ENCODE measurements around the gene PPID.
"Not testable (repeated sequence)": the region's sequence is repeated elsewhere in the genome, so short reads cannot be mapped to it uniquely, and the experiment has no call there.

The PPID gene

DNA sequence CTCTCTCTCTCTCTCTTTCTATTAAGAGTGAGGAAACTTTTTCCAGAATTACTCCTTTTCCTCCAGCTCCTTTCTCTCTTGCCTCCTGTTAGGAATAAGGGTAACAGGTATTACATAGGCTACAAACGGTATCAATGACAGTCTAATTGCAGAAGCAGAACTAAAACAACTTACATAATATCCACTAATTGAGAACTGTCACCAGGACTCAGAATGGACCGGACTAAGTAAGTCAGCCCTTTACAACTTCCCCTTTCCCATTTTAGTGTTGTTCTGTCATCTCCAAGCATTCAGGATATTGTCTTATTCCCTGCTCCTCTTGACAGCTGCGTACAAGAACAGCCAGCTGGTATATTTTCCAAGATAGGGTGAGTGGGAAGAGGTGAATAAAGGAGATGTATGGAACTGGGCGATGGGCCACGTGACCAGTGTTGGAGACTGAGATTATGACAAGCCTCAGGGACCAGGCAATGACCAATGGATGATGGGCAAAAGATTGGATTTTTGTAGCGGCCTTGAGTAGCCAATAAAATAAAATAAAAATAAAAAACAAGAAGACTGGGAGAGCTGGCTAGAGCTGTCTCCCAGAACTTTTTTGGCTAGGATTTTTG, 43.3 kb upstream of the PPID start:
- Histone ChIP-seq H3K9ac (ENCODE audit: low read length) (no peak overlapping the region), H2AFZ (ENCODE audit: low read length) (no peak overlapping the region), H3K27me3 (replicated peaks; ENCODE audit: insufficient read depth, low read length) (no peaks in the 10 kb centered on the region), H4K20me1 (ENCODE audit: insufficient read depth, low read length) (no peaks in the 10 kb centered on the region), H3K4me3 (ENCODE audit: low read length) (no peak overlapping the region), H3K9me2 (replicated peaks; ENCODE audit: insufficient read depth, low read length) (no peaks in the 10 kb centered on the region), H3K4me2 (ENCODE audit: low read depth, low read length) (no peak overlapping the region), H3F3A (ENCODE audit: insufficient read depth, low read length) (peaks cover 8% of the 10 kb centered on the region; the same call in 1 of the 2 replicates), H3K36me3 (replicated peaks; ENCODE audit: insufficient read depth, low read length) (no peaks in the 10 kb centered on the region), H3K79me2 (ENCODE audit: low read length) (peaks cover 23% of the 10 kb centered on the region), H3K4me1 (ENCODE audit: low read length) (no peaks in the 10 kb centered on the region), H3K9me3 (replicated peaks; ENCODE audit: insufficient read depth, low read length) (no peaks in the 10 kb centered on the region), H3K27ac (ENCODE audit: low read length) (no peak overlapping the region)
- no peak for TF ChIP-seq EZH2 (optimal IDR thresholded peaks at IDR 0.05; ENCODE audit: low read depth, low read length)
- TF ChIP-seq, protein P1, sequence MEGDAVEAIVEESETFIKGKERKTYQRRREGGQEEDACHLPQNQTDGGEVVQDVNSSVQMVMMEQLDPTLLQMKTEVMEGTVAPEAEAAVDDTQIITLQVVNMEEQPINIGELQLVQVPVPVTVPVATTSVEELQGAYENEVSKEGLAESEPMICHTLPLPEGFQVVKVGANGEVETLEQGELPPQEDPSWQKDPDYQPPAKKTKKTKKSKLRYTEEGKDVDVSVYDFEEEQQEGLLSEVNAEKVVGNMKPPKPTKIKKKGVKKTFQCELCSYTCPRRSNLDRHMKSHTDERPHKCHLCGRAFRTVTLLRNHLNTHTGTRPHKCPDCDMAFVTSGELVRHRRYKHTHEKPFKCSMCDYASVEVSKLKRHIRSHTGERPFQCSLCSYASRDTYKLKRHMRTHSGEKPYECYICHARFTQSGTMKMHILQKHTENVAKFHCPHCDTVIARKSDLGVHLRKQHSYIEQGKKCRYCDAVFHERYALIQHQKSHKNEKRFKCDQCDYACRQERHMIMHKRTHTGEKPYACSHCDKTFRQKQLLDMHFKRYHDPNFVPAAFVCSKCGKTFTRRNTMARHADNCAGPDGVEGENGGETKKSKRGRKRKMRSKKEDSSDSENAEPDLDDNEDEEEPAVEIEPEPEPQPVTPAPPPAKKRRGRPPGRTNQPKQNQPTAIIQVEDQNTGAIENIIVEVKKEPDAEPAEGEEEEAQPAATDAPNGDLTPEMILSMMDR (IDR thresholded peaks at IDR 0.05; ENCODE audit: low read length), result no peak
- TF ChIP-seq EZH2phosphoT487 (IDR thresholded peaks at IDR 0.05; ENCODE audit: low read length), result no peak
- DNase-seq, result no peak

DNA sequence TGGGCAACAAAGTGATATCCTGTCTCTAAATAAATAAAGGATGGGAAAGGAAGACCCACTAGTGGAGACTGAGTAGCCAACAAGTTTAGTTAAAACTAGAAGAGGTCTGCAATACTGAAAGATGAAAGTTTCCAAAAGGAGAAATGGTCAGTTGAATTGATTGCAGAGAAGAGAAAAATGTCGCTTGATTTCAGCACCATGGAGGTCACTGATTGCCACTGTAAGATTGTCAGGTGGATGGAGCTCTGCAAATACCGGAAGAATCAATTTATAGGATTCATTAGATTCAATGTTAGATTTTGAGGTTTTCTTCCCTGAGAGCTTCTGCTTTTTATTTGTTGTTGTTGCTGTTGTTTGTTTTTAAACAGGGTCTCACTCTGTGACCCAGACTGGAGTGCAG, 40.3 kb upstream of the PPID start:
- Histone ChIP-seq H3K4me1 (ENCODE audit: low read length) (no peaks in the 10 kb centered on the region), H3F3A (ENCODE audit: insufficient read depth, low read length) (peaks cover 8% of the 10 kb centered on the region; the same call in 1 of the 2 replicates), H3K27ac (ENCODE audit: low read length) (no peak overlapping the region), H2AFZ (ENCODE audit: low read length) (no peak overlapping the region), H3K9ac (ENCODE audit: low read length) (no peak overlapping the region), H3K4me3 (ENCODE audit: low read length) (no peak overlapping the region), H4K20me1 (ENCODE audit: insufficient read depth, low read length) (no peaks in the 10 kb centered on the region), H3K27me3 (replicated peaks; ENCODE audit: insufficient read depth, low read length) (no peaks in the 10 kb centered on the region), H3K79me2 (ENCODE audit: low read length) (no peaks in the 10 kb centered on the region), H3K9me2 (replicated peaks; ENCODE audit: insufficient read depth, low read length) (no peaks in the 10 kb centered on the region), H3K36me3 (replicated peaks; ENCODE audit: insufficient read depth, low read length) (no peaks in the 10 kb centered on the region), H3K9me3 (replicated peaks; ENCODE audit: insufficient read depth, low read length) (no peaks in the 10 kb centered on the region), H3K4me2 (ENCODE audit: low read depth, low read length) (no peak overlapping the region)
- no peak for DNase-seq
- TF ChIP-seq, protein P1 (IDR thresholded peaks at IDR 0.05; ENCODE audit: low read length), result no peak
- TF ChIP-seq EZH2 (optimal IDR thresholded peaks at IDR 0.05; ENCODE audit: low read depth, low read length) (no peak), EZH2phosphoT487 (IDR thresholded peaks at IDR 0.05; ENCODE audit: low read length) (no peak)

DNA sequence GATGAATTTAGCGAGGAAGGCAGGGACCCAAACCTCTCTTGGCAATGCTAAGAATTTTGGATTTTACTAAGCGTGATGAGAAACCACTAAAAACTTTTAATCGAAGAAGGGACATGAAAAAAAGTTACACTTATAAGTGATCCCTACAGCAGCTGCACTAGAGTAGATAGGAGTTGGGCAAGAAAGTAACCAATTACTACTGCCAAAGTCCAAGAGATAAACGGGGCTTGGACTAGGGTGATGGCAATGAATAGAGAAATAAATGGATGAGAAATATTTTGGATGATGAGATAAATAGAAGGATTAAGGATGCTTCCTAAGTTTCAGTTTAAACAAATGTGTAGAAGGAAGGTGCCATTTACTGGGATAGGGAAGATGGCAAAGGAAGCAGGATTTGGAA, 39.4 kb upstream of the PPID start:
- Histone ChIP-seq H3K4me2 (ENCODE audit: low read depth, low read length) (no peak overlapping the region), H3K36me3 (replicated peaks; ENCODE audit: insufficient read depth, low read length) (no peaks in the 10 kb centered on the region), H3K27ac (ENCODE audit: low read length) (no peak overlapping the region), H3K9ac (ENCODE audit: low read length) (no peak overlapping the region), H3K4me3 (ENCODE audit: low read length) (no peak overlapping the region), H3K27me3 (replicated peaks; ENCODE audit: insufficient read depth, low read length) (no peaks in the 10 kb centered on the region), H4K20me1 (ENCODE audit: insufficient read depth, low read length) (no peaks in the 10 kb centered on the region), H3K79me2 (ENCODE audit: low read length) (no peaks in the 10 kb centered on the region), H3K9me3 (replicated peaks; ENCODE audit: insufficient read depth, low read length) (no peaks in the 10 kb centered on the region), H3K4me1 (ENCODE audit: low read length) (no peaks in the 10 kb centered on the region), H2AFZ (ENCODE audit: low read length) (no peak overlapping the region), H3F3A (ENCODE audit: insufficient read depth, low read length) (0 out of 2 replicates have a peak, but pooled peaks cover 2% of the 10 kb centered on the region), H3K9me2 (replicated peaks; ENCODE audit: insufficient read depth, low read length) (no peaks in the 10 kb centered on the region)
- no peak for DNase-seq
- TF ChIP-seq EZH2 (optimal IDR thresholded peaks at IDR 0.05; ENCODE audit: low read depth, low read length) (no peak), EZH2phosphoT487 (IDR thresholded peaks at IDR 0.05; ENCODE audit: low read length) (no peak)

DNA sequence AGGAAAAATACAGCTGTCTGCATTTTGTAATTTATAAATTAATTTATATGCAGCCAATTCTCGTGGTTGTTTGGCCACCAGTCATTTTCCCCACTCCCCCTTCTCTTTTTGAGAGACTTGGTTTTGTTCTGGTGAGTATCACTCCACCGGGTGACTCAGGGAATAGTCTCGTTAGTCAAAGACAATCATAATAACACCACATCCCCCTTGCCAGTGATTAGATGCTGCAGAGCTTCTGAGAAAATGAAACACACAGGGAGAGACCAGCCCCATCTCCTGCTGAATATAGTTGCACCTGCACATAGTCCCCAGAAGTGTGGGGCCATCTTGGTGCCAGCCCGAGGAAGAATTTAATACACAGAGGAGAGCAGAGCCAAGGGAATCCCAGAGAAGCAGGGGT, 37.7 kb upstream of the PPID start:
- no peak overlapping the region for H2AFZ ChIP-seq (ENCODE audit: low read length)
- no peak for DNase-seq

DNA sequence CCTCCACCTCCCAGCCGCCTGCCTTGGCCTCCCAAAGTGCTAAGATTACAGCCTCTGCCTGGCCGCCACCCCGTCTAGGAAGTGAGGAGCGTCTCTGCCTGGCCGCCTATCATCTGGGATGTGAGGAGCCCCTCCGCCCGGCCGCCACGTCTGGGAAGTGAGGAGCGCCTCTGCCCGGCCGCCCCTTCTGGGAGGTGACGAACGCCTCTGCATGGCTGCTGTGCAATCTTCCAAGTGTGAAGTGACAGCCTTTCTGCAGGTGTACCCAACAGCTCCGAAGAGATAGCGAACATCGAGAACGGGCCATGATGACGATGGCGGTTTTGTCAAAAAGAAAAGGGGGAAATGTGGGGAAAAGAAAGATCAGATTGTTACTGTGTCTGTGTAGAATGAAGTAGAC, 36.3 kb upstream of the PPID start:
- not testable (repeated sequence) for H3K27me3 ChIP-seq (replicated peaks; ENCODE audit: insufficient read depth, low read length); H4K20me1 ChIP-seq (ENCODE audit: insufficient read depth, low read length); H3K4me3 ChIP-seq (ENCODE audit: low read length); H3K9me3 ChIP-seq (replicated peaks; ENCODE audit: insufficient read depth, low read length); H3K79me2 ChIP-seq (ENCODE audit: low read length); H3K36me3 ChIP-seq (replicated peaks; ENCODE audit: insufficient read depth, low read length); H2AFZ ChIP-seq (ENCODE audit: low read length); H3K27ac ChIP-seq (ENCODE audit: low read length); H3K9me2 ChIP-seq (replicated peaks; ENCODE audit: insufficient read depth, low read length); H3K4me2 ChIP-seq (ENCODE audit: low read depth, low read length); H3K4me1 ChIP-seq (ENCODE audit: low read length); H3F3A ChIP-seq (ENCODE audit: insufficient read depth, low read length); H3K9ac ChIP-seq (ENCODE audit: low read length); DNase-seq

More for the DNA sequence above, 37.7 kb upstream of the PPID start:
- Histone ChIP-seq H3K9ac (ENCODE audit: low read length) (no peak overlapping the region), H3K9me3 (replicated peaks; ENCODE audit: insufficient read depth, low read length) (no peaks in the 10 kb centered on the region), H3K27ac (ENCODE audit: low read length) (no peak overlapping the region), H3F3A (ENCODE audit: insufficient read depth, low read length) (no peaks in the 10 kb centered on the region), H3K27me3 (replicated peaks; ENCODE audit: insufficient read depth, low read length) (no peaks in the 10 kb centered on the region), H3K9me2 (replicated peaks; ENCODE audit: insufficient read depth, low read length) (no peaks in the 10 kb centered on the region), H3K36me3 (replicated peaks; ENCODE audit: insufficient read depth, low read length) (no peaks in the 10 kb centered on the region), H4K20me1 (ENCODE audit: insufficient read depth, low read length) (no peaks in the 10 kb centered on the region), H3K79me2 (ENCODE audit: low read length) (no peaks in the 10 kb centered on the region), H3K4me2 (ENCODE audit: low read depth, low read length) (no peak overlapping the region), H3K4me3 (ENCODE audit: low read length) (no peak overlapping the region), H3K4me1 (ENCODE audit: low read length) (no peaks in the 10 kb centered on the region)
- TF ChIP-seq EZH2 (optimal IDR thresholded peaks at IDR 0.05; ENCODE audit: low read depth, low read length) (no peak), EZH2phosphoT487 (IDR thresholded peaks at IDR 0.05; ENCODE audit: low read length) (no peak)
- TF ChIP-seq, protein P1 (IDR thresholded peaks at IDR 0.05; ENCODE audit: low read length), result no peak
